ENCODE data around the gene CTSV.
"Not testable (repeated sequence)": the region's sequence is repeated elsewhere in the genome, so short reads cannot be mapped to it uniquely, and the experiment has no call there.

The CTSV gene

DNA sequence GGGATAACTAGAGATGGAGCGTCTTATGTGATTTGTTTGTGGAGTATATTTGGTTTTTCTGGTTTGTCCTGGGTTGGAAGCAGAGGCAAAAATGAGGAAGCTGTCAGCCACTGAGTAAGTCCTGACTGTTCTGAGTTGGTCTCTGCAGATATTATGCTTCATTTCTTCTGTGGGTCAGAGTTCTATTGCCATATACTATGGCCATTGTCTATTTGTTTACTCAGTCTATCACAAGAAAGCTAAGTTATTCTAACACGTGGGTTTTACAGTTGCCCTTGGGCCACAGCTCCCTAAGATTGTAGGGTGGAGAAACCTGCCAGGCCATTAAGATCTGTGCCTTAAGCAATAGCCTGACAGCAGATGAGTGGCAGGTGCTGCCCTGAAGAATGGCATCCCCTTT is 3.0 kb upstream of the CTSV start:
- DNase-seq (ENCODE audit: low spot score): no peak

DNA sequence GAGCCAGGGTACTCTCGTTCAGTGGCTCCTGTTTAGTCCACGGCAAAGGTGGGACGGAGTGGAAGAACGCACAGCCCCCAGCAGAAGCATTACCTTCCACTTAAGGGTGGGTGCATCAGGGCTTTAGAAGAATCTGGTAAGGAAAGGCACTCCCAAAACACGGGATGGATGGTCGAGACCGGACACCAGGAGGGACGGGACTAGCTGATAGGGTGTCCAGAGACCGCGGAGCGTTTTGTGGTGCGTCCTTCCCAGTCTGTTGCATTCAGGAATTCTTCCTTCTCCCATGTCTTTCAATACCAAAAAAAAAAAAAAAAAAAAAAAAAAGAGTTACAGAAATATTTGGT is 545 bp upstream of the CTSV start:
- peak; percentile 81 for DNase-seq (ENCODE audit: low spot score)

DNA sequence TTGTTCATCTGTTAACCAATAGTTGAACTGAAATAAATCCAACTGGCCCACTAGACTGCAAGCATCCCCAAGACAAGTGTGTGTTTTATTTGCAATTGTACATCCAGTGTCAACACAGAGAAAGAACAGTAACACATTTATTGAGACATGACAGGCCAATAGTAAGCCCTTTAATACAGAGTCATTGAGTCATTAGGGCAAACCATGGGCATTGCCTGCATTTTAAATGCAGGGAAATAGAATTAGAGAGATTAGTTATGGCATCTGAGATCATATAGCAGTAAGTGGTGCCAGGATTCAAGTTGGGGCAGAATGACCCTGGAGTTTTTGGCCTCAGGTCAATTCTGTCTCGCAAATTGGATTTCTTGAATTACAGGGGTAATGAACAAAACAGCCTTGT is 15.4 kb downstream of the CTSV start:
- not testable (repeated sequence) for DNase-seq (ENCODE audit: low spot score)

DNA sequence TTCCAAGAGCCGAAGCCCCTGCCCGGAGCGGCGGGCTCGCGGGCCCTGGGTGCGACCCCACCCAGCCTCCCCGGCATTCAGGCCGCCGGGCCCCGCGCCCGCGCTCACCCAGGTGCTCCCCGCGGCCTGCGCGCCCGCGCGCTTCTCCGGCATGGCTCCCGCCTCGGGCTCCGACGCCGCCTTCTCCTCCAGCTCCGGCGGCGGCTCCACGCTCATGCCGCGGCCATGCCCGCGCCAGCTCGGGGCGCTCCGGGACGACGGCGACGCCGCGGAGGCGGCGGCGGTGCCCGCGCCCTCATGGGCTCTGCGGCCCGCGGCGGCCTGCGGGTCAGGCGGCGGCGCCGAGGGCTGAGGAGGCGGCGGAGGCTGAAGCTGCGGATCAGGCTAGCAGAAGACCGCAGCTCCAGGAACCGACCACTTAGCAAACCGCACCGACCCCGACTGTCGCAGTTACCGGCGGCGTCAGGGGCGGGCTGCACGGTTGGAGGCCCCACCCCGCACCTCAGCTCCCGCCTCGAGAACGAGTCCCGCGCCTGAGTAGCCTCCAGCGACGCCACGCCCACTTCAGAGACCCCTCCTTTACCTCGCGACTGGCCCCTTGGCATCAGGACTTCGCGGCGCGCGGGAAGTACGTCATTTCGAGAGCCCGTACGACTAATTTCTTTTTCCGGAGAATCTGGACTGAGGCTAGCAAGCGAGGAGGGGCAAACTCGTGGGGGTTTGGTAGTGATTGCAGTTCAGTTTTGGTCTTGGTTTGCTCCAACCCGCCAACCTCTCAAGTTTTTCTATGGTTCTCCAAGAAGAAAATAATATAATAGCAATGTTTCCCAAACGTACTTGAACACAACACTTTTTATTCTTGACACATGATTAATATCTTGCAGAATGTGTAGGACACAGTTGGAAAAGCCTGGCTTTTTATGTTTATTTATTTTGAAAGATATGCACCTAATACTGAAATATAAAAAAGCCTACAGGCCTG is 25.5 kb downstream of the CTSV start:
- peak; percentile 90 for DNase-seq (ENCODE audit: low spot score)

DNA sequence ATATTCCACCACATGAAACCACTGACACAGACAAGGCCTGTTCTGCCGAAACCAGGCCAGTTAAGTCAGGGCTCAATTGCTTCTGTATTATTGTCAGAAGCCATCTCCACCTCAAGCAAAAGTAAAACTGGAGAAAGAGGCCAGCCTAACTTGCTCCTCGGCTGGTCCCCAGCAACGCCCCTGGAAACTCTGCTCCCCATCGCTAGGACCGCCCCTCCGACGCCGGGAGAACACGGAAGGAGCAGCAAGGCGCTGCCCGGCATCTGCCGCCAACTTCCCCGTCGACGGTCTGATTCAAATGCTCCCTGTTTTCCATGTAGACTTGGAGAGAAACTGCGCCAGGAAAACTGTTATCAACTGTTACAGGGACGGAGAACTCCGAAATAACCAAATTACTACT is 26.3 kb downstream of the CTSV start:
- DNase-seq (ENCODE audit: low spot score): peak; percentile 19

DNA sequence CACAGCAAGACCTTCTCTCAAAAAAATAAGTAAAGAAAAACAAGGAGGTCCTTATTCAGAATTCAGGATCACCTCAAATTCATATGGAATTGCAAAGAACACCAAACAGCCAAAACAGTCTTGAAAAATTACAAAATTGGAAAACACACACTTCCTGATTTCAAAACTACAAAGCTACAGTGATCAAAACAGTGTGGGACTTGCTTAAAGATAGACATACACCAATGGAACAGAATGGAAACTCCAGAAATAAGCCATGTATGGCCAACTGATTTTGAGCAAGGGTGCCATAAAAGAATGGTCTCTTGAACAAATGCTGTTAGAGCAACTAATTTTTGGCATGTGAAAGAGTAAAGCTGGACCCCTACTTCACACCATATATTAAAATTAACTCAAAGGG is 36.7 kb downstream of the CTSV start:
- not testable (repeated sequence) for DNase-seq (ENCODE audit: low spot score)

DNA sequence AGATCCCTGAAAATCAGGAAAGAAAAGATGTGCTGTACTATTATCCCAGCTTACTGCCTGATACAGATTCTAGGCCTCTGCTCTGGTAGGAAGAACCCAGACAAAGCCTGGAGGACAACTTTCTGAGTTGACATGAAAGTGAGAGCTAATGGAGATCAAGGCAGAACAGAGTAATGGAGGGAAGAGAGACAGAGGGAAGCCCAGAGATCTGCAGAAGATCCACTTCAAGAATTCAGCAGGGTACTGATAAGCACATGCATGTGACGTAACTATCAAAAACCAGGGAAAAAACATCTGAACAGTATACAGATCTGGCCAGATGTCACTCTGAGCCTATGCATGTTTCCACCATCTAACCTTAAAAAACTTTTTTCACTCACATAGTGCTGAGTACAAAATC is 37.6 kb downstream of the CTSV start:
- DNase-seq (ENCODE audit: low spot score): not testable (repeated sequence)

DNA sequence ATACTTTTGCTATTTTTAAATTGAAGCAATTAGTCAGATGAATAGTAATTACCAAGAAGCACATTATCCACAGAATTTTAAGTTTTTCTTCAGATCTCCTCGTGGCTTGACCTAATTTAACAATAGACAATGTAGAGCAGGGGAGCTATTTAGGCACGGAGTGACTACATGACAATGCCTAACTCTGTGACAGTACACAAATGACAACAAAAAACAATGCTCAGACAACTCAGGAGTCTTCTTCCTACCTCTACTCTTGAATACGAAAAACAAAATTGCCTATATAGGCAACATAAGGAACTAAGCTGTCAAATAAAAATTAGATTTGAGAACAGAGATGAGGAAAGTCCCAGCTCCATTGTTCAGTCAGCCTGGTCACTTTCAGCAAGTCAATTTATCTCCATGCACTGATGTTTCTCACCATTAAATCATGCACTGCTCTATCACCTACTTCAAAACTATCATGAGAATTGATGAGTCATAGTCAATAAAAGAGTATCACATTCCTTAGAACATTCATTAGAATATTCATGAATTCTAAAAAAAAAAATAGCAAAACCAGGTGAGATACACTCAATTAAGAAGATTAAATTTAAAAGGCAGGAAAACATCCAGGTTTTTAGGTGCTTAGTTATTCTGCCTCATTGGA is 38.7 kb downstream of the CTSV start:
- DNase-seq (ENCODE audit: low spot score): not testable (repeated sequence)

DNA sequence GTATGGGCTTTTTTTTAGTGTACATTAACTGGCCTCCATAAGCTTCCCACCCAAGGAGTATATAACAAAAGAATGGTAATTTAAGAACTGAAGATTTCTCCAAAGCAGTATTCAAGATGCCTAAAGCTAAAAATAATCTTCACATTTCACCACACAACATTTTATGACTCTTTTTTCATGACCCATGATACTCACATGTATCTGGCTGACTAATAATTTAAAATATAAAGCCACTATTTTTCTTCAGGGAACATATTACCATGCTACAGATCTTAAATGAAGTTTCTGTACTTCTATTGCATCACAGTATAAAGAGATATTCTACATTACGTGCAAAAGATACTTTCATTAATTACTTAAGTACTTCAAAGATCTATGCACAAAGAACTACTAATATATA is 39.2 kb downstream of the CTSV start:
- not testable (repeated sequence) for DNase-seq (ENCODE audit: low spot score)

DNA sequence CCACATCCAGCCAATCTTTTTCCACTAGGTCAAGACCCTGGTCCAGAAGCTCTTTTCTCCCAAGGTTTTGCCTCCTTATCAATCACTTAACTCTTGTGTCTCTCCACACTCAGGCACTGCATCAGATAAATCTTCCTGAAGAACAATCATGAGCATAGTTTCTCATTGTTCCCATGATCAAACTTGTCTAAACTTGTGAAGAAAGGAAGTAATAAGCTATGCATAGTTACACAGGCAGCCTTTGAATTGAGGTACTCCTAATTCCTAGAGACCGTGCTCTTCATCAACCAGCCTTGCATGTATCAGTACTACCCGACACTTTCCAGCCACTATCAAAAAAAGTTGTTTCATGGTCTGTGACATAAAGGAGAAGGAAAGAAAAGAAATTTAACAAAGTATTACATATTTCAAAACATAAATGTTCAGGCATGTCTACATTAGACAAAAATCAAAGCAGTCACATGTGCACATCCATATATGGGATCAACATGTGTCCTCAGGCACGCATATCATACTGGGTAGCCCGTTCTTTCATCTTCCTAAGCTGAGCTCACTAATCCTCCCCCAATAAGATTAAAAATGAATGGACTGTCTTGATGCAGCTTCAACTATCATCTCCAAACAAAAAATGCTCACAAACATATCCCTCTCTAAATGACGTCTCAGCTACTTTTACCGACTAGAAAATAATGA is 41.8 kb downstream of the CTSV start:
- not testable (repeated sequence) for DNase-seq (ENCODE audit: low spot score)

DNA sequence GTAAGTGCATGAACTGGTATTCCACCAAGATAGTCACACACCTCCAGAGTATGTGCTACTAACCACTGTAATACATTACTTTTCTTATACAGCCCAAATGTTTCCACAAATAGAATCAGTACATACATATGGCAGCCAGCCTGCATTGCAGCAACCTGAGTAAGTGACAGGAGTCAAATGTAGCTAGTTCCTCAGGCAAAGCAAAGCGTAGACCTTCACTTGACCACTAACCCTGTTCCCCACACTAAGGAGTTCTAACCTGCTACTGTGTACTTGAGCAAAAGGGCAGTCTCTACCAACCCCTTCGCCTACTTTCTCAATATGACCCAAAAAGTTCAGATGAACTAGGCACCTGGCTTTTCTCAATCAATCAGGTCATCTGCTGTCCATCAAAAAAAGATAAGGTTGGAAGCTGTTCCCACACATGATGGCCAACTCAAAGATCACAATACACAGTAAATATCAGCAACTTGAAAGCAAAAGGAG is 44.4 kb downstream of the CTSV start:
- not testable (repeated sequence) for DNase-seq (ENCODE audit: low spot score)

DNA sequence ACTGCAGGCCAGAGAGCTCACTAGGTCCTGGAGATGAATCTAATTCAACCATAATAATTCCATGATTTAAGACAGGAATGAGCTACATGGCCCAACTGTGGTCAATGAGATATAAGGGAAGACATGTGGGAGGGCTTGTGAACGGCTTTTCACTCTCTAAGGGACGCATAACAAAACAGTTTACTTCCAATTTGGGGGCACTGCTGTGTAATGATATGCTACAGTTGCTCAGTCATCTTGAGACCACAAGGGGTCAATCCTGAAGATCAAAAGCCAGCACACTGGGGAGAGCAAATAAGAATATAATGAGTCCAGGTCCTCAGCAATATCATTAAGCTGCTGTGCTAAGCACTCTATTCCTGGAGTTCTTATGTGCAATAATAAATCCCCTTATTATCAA is 46.6 kb downstream of the CTSV start:
- DNase-seq (ENCODE audit: low spot score): not testable (repeated sequence)

DNA sequence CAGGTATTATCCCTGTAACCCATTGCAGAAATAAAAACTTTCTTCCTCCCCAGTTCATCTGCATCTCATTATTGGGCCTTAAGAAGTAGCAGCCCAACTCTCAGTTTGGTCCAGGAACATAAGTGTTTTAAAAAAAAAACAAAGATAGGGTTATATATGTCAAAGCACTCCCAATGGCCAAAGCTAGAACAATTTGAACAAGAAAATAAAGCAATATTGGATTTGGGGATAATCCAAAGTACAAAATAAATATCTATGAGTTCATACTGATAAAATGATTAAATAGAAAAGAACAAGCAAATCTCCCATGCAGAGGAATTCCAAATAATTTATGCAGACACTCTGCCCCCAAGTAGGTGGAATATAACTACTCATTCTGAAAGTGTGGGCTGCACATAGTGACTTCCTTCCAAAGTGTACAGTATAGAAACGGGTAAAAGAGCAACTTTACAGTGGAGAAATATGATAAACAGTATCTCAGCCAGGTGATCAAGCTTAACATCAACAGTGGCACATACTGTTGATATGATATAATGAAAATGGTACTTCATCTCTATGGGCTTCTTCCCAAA is 49.1 kb downstream of the CTSV start:
- not testable (repeated sequence) for DNase-seq (ENCODE audit: low spot score)

DNA sequence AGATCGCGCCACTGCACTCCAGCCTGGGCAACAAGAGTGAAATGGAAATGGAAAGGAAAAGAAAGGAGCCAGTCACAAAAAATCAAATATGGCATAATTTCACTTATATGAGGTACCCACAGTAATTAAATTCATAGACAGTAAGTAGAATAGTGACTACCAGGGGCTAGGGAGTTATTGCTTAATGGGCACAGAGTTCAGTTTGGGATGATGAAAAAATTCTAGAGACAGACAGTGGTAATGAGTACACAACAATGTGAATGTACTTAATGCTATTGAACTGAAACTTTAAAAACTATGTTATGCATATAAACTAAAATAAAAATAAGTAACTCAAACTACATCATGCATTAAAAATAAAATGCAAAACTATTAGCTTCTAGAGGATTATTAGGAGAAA is 54.1 kb downstream of the CTSV start:
- DNase-seq (ENCODE audit: low spot score): not testable (repeated sequence)

DNA sequence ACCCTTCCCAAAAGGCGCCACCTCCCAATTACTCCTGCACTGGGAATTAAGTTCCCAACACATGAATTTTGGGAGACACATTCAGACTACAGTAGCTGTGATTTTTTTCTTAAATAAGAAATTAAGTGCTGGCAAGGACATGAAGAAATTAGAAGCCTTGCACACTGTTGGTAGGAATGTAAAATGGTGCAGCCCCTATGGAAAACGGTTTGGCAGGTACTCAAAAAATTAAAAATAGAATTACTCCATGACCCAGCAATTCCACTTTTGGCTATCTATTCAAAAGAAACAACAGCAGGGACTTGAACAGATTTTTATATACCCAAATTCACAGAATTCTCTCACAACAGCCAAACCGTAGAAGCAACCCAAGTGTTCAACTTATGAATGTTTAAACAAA is 54.8 kb downstream of the CTSV start:
- not testable (repeated sequence) for DNase-seq (ENCODE audit: low spot score)

DNA sequence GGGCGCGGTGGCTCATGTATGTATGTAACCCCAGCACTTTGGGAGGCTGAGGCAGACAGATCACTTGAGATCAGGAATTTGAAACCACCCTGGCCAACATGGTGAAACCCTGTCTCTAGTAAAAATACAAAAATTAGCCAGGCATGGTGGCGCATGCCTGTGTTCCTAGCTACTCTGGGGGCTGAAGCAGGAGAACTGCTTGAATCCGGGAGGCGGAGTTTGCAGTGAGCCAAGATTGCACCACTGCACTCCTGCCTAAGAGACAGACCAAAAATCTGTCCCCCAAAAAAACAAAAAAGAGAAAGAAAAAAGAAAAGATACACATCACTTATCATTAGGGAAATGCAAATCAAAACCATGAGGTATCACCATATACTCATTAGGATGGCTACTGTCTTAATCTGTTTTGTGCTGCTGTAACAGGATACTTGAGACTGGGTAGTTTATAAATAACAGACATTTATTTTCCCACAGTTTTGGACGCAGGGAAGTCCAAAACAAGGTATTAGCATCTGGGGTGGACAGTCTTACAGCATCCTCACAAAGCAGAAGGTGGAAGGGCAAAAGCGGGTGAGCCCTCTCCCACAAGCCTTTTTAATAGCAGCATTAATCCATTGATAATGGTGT is 55.3 kb downstream of the CTSV start:
- DNase-seq (ENCODE audit: low spot score): not testable (repeated sequence)
